GM18517 (cell line): ENCODE data around the gene PRDM1.
"Not testable (repeated sequence)": the region's sequence is repeated elsewhere in the genome, so short reads cannot be mapped to it uniquely, and the experiment has no call there.

Experiments used
- ATAC-seq: cut with Tn5 transposase; IDR thresholded peaks from one replicate; pipeline ENCODE4 v1.9.1; 2021; ENCODE audit warnings: mild to moderate bottlenecking, moderate library complexity; ENCODE audit not compliant: unreplicated experiment

The PRDM1 gene

GRCh38 chr6:106134087-106134770 lies 48.1 kb downstream of the PRDM1 start:
- ATAC-seq: no peak

GRCh38 chr6:106134906-106135634 lies 48.9 kb downstream of the PRDM1 start:
- no peak for ATAC-seq

DNA sequence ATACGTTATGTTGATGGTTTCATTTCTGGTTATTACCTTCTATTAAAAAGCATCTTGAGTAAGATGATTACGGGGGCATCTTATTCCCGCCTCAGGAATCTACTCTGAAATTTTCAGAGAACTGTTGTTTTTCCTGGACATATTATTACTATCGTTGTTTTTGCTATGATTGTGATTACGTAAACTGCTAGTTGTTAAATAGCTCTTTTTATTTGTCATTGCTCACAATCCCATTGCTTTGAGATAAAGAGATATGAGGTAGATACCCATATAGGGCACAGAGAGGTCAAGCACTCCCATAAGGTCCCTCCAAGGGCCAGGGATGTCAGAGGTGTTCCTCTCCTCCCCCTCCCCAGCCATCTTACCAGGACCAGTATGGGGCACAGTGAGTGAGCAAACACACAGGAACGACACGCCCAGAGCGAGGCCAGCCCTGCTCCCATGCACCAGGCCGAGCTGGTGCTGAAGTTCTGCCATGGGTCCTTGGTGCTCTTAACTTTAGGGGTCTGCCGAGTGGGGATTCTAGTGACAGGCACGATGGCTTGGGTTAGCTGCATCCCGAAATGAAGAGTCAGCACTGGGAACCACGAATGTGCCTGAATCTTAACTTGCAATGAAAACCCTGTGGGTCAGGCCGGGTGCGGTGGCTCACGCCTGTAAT lies 49.9 kb downstream of the PRDM1 start:
- ATAC-seq: no peak

DNA sequence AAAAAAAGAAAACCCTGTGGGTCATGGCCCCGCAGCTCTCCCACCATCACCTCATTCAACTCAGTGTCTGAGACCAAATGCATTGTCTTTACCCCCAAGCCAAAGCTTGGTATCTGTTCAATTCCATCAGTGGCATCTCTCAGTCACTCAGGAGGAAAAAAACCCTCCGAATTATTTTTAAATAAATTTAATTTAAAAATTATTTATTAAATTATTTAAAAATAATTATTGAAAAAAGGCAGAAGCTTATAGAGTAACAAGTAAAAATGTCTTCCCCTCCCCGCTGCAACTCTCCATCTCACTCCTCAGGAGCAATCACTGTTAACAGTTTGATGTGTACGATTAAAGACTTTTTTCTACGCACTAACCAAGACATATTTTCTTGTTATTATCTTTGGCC lies 50.7 kb downstream of the PRDM1 start:
- ATAC-seq: no peak

DNA sequence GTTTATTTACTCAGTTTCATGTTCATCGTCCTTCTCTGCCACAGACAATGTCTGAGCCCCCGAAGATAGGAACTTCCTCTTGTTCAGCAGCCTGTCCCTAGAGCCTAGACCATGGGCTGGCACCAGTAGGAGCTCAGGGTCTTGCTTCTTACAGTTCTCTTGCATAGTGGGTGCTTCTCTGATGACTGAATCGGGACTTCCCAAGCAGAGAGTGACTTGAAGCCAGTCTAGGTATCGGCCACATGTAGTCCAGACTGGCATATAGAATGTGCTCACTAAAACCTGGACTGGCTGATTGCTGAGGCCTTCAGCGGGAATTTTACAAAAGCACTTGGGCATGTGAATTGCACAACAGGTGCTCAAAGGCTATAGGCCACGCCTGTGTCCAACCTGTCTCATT lies 52.0 kb downstream of the PRDM1 start:
- no peak for ATAC-seq

DNA sequence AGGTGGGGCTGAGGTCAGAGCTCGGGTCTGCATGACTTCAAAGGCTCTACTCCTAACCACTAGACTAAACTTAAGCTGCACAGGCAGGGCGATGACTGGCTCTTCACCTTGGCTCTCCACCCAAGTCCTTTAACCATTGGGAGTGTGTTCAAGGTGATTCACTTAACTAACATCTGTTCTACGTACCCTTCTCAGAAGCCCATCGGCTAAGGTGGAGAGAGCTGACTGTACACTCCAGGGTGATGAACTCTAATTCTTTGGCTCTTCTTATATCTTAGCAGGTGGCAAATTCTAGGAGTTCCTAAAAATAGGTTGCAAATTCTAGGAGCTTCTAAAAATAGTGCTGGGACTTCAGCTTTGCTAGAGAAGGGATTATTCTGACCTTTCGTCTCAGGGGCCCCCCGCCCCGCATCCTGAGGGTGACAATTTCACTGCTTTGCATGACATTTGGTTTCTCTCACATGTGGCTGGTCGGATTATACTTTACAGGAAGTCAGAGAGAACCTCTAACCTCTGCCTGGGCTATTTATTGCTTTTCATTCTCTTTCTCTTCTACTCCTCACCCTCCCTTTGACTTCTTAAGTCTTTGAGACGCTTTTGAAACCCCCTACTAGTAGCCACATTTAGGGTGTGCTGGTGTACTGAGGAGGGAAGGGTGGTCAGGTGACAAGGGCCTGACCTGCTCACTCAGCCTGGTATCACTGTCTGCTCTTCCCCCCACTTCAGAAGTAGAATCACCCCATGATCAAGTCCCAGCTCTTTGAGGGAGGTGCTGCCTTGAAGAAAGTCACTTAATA lies 55.5 kb downstream of the PRDM1 start:
- ATAC-seq: peak; percentile 90

GRCh38 chr6:106142876-106143431 lies 56.8 kb downstream of the PRDM1 start:
- no peak for ATAC-seq

- no peak for ATAC-seq
Observed at GRCh38 chr6:106143665-106144064, 57.5 kb downstream of the PRDM1 start.

DNA sequence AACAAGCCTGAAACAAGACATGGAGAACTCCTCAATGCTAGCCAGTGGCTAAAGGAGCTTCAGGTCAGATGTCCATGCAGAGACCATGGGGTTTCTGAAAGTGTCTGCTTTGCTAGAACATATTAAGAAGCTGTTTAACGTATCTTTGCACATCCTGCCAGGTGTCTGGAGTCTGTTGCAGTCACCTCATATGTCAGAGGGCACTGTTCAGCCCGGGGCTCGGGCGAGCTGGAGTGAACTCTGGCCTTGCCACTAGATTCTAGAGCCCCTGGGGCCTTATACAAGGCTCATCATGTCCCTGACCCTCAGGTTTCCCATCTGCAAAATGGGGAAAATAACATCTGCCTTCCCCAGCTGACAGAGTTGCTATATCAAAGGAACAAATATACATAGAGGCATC lies 59.0 kb downstream of the PRDM1 start:
- no peak for ATAC-seq

GRCh38 chr6:106145741-106146227 lies 59.6 kb downstream of the PRDM1 start:
- no peak for ATAC-seq

- ATAC-seq: peak; percentile 44
Observed at GRCh38 chr6:106146852-106147351, 60.8 kb downstream of the PRDM1 start.

DNA sequence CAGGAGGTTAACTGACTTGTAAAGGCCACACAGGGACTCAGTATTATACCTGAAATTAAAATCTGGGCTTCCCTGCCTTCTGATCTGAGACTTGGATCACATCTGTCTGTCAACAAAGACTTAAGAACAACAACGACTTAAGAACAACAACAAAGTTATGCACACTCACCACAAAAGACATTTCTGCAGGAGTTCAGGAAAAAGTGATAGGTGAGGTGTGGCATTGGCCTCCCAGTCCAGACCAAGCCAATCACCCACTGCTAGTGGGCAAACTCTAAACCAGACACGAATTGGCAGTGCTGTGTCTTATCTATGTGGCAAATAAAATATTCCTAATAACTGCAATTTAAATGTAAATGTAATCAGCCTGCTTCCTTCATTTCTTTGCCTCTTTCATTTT lies 61.3 kb downstream of the PRDM1 start:
- ATAC-seq: no peak

DNA sequence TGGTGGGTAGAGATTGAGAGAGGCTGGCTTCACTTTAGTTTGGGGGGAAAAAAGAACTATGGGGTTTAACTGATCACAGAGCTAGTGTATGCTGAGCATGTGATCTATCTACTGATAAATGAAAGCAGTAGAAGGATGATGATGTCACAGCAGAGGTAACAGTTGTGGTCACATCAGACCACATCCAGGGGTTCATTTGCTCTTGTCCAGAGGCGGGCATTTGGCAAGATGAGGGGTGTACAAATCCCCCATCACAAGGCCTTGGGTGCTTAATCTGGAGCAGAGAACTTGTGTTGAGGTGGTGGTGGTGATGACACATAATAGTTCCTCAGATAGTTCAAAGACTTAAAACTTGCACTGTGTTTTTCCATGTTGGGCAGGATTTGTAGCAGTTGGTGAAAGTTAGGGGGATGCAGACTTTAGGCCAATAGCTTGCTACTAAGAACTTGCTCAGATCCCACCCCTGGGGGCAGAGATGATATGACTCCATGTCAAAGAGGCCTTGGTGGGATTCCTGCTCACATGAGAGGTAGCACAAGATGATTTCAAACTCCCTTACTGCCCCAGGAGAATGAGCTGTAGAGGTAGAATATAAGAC lies 63.4 kb downstream of the PRDM1 start:
- ATAC-seq: no peak

GRCh38 chr6:106152476-106152875 lies 66.3 kb downstream of the PRDM1 start:
- not testable (repeated sequence) for ATAC-seq

GRCh38 chr6:106152952-106153351 lies 66.8 kb downstream of the PRDM1 start:
- no peak for ATAC-seq

GRCh38 chr6:106154326-106154725 lies 68.2 kb downstream of the PRDM1 start:
- no peak for ATAC-seq

GRCh38 chr6:106155219-106155830 lies 69.2 kb downstream of the PRDM1 start:
- no peak for ATAC-seq

GRCh38 chr6:106156413-106156812 lies 70.3 kb downstream of the PRDM1 start:
- no peak for ATAC-seq

DNA sequence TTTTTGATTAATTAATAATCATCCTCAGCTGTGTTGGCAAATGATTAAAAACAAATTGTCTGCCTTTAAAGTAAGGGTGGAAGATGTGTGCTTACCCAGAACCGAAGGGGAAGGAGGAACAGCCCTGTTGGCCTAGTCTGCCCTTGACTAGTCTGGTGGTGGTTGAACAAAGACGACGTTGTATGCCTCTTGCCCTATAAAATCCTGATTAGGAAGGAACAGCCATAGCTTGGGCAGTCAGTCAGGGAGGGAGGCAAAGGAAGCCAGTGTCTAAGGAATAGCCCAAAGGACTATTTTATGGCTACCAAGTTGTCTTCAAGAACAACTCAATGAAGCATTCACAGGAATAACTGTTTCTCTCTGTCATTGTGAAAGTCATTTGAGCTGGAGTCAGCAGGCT lies 70.7 kb downstream of the PRDM1 start:
- ATAC-seq: no peak

- ATAC-seq: no peak
Observed at GRCh38 chr6:106158816-106159215, 72.7 kb downstream of the PRDM1 start.
